ENCODE data around the gene RNASE1.

Gene RNASE1

DNA sequence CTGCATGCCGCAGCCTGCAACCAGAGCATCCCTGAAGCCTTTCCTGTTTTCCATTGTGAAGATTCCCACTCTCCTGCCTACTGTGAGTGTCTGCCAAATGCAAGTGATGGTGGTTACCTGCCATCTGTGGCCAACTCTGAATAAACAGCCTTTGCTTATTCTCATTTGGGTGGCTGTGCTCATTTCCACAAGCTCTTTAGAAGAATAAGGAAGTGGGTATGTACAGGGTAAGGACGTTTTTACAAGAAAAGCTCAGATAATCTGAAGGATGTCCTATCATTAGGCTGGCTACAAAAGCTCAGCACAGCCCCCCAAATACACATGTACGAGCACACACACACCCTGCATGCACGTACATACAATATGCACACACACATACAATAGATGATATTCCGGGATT, 7.3 kb upstream of the RNASE1 start:
- H3K4me3 ChIP-seq (ENCODE audit: low read depth, low read length): no peak overlapping the region
- no peak for DNase-seq (ENCODE audit: low read depth)
- TF ChIP-seq MYC (IDR thresholded peaks at IDR 0.05; ENCODE audit: low read depth, low read length) (no peak), POLR2A (IDR thresholded peaks at IDR 0.05; ENCODE audit: extremely low read depth, insufficient read length) (no peak)
- TF ChIP-seq, protein P1, sequence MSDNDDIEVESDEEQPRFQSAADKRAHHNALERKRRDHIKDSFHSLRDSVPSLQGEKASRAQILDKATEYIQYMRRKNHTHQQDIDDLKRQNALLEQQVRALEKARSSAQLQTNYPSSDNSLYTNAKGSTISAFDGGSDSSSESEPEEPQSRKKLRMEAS (IDR thresholded peaks at IDR 0.05; ENCODE audit: low read depth, low read length): no peak
- TF ChIP-seq, protein P2, sequence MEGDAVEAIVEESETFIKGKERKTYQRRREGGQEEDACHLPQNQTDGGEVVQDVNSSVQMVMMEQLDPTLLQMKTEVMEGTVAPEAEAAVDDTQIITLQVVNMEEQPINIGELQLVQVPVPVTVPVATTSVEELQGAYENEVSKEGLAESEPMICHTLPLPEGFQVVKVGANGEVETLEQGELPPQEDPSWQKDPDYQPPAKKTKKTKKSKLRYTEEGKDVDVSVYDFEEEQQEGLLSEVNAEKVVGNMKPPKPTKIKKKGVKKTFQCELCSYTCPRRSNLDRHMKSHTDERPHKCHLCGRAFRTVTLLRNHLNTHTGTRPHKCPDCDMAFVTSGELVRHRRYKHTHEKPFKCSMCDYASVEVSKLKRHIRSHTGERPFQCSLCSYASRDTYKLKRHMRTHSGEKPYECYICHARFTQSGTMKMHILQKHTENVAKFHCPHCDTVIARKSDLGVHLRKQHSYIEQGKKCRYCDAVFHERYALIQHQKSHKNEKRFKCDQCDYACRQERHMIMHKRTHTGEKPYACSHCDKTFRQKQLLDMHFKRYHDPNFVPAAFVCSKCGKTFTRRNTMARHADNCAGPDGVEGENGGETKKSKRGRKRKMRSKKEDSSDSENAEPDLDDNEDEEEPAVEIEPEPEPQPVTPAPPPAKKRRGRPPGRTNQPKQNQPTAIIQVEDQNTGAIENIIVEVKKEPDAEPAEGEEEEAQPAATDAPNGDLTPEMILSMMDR (IDR thresholded peaks at IDR 0.05; ENCODE audit: low read depth, low read length): no peak

DNA sequence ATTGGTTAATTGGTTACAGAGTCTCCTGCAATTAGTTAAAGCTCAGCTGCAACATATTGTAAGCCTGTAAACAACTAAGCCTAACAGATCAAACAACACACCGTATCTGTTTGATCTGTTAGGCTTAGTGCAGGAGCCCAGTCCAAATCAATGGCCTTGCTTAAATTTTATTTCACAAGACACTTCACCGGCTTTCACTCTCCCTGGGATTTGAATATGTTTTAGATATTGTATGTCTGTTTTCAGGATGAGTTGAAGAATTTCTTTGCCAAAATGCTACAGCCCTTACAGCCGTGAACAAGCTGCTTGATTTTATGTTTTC, 5.5 kb upstream of the RNASE1 start:
- DNase-seq (ENCODE audit: low read depth): no peak
- TF ChIP-seq POLR2A (IDR thresholded peaks at IDR 0.05; ENCODE audit: extremely low read depth, insufficient read length) (no peak), MYC (IDR thresholded peaks at IDR 0.05; ENCODE audit: low read depth, low read length) (no peak)

DNA sequence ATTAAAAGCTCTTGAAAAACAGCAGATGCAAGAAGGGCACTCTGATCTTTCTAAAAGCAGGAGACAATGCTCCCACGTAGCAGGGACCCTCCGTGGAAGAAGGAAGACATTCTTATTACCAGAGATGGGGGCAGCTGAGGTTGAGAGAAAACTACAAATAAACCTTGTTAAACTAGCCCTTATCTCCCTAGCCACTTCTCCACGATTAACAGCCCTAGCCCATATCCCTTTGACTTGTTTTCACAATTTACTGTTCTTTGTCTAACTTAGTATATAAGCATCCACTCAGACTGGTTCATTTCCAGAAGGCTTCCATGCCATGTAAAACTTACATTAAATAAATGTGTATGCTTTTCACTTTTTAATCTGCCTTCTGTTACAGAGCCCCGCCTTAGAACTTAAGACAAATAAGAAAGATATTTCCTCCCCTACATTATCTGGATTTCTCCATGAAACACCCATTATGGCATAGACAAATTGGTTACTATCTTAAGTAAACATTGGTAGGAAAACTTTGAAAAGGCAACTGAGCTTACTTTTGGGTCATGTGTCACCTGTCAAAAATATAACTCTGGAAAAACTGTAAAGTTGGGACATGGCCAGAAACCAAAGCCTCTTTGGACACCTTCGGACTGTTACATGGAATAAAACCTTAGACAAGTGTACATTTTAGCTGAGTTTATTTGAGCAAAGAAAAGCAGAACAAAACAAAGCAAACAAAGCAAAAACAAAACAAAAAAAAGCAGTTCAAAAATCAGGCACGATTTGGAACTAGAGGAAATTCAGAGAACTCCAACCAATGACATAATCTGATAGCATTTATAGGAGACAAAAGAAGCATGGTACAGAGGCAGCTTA, 4.9 kb upstream of the RNASE1 start:
- TF ChIP-seq POLR2A (IDR thresholded peaks at IDR 0.05; ENCODE audit: extremely low read depth, insufficient read length) (no peak), MYC (IDR thresholded peaks at IDR 0.05; ENCODE audit: low read depth, low read length) (no peak)
- TF ChIP-seq, protein P1 (IDR thresholded peaks at IDR 0.05; ENCODE audit: low read depth, low read length): no peak
- TF ChIP-seq, protein P2 (IDR thresholded peaks at IDR 0.05; ENCODE audit: low read depth, low read length): no peak
- H3K4me3 ChIP-seq (ENCODE audit: low read depth, low read length): no peak overlapping the region
- no peak for DNase-seq (ENCODE audit: low read depth)

More for the DNA sequence above, 5.5 kb upstream of the RNASE1 start:
- no peak overlapping the region for H3K4me3 ChIP-seq (ENCODE audit: low read depth, low read length)

DNA sequence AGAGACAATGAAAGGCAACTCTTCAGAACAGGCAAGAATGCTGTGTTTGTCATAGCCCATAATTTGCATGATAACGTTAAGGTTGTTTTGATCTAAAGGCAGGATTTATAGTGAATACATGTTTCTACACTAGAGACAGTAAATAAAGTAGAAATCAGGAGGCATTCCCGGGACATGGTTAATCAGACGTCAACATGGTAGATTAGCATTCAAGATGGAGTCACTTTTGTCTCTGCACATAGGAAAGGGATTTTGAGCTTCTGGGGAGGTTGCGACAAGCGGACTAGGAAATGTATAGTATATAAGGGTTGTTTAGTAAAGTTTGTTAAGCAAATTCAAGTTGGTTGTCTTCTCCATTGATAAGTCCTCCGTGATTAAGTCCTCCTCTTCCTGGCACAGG, 2.8 kb upstream of the RNASE1 start:
- no peak overlapping the region for H3K4me3 ChIP-seq (ENCODE audit: low read depth, low read length)
- DNase-seq (ENCODE audit: low read depth): no peak
- TF ChIP-seq, protein P1 (IDR thresholded peaks at IDR 0.05; ENCODE audit: low read depth, low read length): no peak
- TF ChIP-seq POLR2A (IDR thresholded peaks at IDR 0.05; ENCODE audit: extremely low read depth, insufficient read length) (no peak), MYC (IDR thresholded peaks at IDR 0.05; ENCODE audit: low read depth, low read length) (no peak)
- TF ChIP-seq, protein P2 (IDR thresholded peaks at IDR 0.05; ENCODE audit: low read depth, low read length): no peak

DNA sequence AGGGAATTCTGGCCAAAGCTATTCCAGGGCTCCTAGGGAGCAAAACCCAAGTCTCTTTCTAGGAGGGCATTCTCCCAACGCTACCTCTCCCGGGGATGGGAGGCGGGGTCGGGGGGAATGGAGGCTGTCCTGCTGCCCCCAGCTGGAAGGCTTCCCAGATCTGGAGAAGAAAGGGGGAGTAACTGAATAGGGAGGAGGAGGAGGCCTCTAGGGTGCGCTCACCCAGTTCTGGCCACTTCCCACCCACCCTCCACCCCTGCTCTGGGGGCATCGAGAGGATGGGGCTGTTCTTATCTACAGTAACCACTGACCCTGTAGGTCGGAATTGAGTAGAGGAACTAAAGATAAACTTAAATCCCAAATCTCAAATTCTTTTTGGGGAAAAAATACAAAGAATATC, 579 bp upstream of the RNASE1 start:
- no peak for DNase-seq (ENCODE audit: low read depth)
- TF ChIP-seq MYC (IDR thresholded peaks at IDR 0.05; ENCODE audit: low read depth, low read length): no peak
- no peak for TF ChIP-seq POLR2A (IDR thresholded peaks at IDR 0.05; ENCODE audit: extremely low read depth, insufficient read length)
- TF ChIP-seq, protein P1 (IDR thresholded peaks at IDR 0.05; ENCODE audit: low read depth, low read length): no peak
- TF ChIP-seq, protein P2 (IDR thresholded peaks at IDR 0.05; ENCODE audit: low read depth, low read length): no peak
- no peak overlapping the region for H3K4me3 ChIP-seq (ENCODE audit: low read depth, low read length)

DNA sequence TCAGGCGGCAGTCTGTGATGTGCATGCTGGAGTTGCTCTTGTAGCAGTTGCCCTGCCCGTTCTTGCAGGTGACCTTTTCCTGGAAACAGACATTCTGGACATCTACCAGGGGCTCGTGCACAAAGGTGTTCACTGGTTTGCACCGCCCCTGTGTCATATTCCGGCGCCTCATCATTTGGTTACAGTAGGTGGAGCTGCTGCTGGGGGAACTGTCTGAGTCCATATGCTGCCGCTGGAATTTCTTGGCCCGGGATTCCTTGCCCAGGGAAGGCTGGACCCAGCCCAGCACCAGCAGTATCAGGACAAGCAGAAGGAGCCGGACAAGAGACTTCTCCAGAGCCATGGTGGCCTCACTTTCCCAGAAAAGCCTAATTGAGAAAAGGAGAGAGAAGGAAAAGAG, 918 bp downstream of the RNASE1 start:
- DNase-seq (ENCODE audit: low read depth): no peak
- TF ChIP-seq POLR2A (IDR thresholded peaks at IDR 0.05; ENCODE audit: extremely low read depth, insufficient read length): no peak
- TF ChIP-seq MYC (IDR thresholded peaks at IDR 0.05; ENCODE audit: low read depth, low read length): no peak
- TF ChIP-seq, protein P2 (IDR thresholded peaks at IDR 0.05; ENCODE audit: low read depth, low read length): no peak
- TF ChIP-seq, protein P1 (IDR thresholded peaks at IDR 0.05; ENCODE audit: low read depth, low read length): no peak
- H3K4me3 ChIP-seq (ENCODE audit: low read depth, low read length): no peak overlapping the region

All from NB4 (cell line).